K562 (cell line): ENCODE data around the gene FARP1. TPM values are rescaled to one million over a fixed set of nuclear protein-coding genes. Genes with fewer than 3 reads are reported as not detected.

ENCODE experiments used
- ATAC-seq: fragments of 200-7000 bp; cut with Tn5 transposase; 3 replicates; pipeline ENCODE4 v1.9.1; 2020; ENCODE audit warnings: moderate library complexity
- BruUV-seq: library from RNA; stranded (reverse); fragments of 400-500 nt; replicated peaks from 2 replicates; lab custom pipeline; 2021; lab: Mats Ljungman, UMichigan
- CTCF ChIA-PET: fragments of 300-600 bp; formaldehyde crosslinking; extraction: SDS; loops from one replicate; lab custom pipeline; 2021; ENCODE audit warnings: low intra/inter-chr PET ratio; lab: Yijun Ruan, JAX
- POLR2A ChIA-PET: fragments of 300-600, 350-650 bp; sonication (Branson Sonifier 250); formaldehyde crosslinking; extraction: SDS; loops from one replicate; lab custom pipeline; 2021; ENCODE audit warnings: antibody characterized with exemption, inconsistent platforms; lab: Yijun Ruan, JAX
- DNase-seq, 4 experiments: peaks; one replicate each; pipeline versions ENCODE4 v3.0.0 to v3.0.0-alpha.2; 2011 to 2018; ENCODE audit warnings: low spot score in 3 of 4, mixed read lengths in 3 of 4; ENCODE audit errors: extremely low read depth in 1 of 4
- FAIRE-seq: peaks from 2 replicates; lab custom pipeline; 2011; peaks lifted over from hg19 to GRCh38; lab: Jason Lieb, UNC
- H2AFZ ChIP-seq: 2 replicates; pipeline ENCODE4 v1.6.0; 2011; ENCODE audit warnings: low read depth, low read length, control low read depth, inconsistent platforms
- H3K27ac ChIP-seq: fragments of 200-600 bp; 3 replicates; pipeline ENCODE4 v1.8.0; 2011; ENCODE audit warnings: low read depth, mild to moderate bottlenecking, control low read depth, inconsistent platforms, low read length, moderate library complexity, mixed read lengths; ENCODE audit errors: extremely low read depth
- H3K27me3 ChIP-seq, 2 experiments: fragments of 300-600 bp in 1 of 2; 2 replicates in 1 of 2; 3 replicates in 1 of 2; pipeline versions ENCODE4 v1.6.0 to v1.8.0; 2011; ENCODE audit warnings: inconsistent platforms in 2 of 2, low read length in 2 of 2, mild to moderate bottlenecking in 1 of 2, mixed read lengths in 1 of 2, moderate library complexity in 1 of 2; ENCODE audit not compliant: control insufficient read depth in 2 of 2, insufficient read depth in 2 of 2
- H3K36me3 ChIP-seq: fragments of 300-600 bp; 3 replicates; pipeline ENCODE4 v1.8.0; 2011; ENCODE audit warnings: mild to moderate bottlenecking, low read length, inconsistent platforms; ENCODE audit not compliant: control insufficient read depth, insufficient read depth
- H3K4me1 ChIP-seq, 2 experiments: fragments of 200-600 bp in 1 of 2; replicated peaks in 1 of 2; 2 replicates in 1 of 2; 3 replicates in 1 of 2; pipeline versions ENCODE4 v1.5.1 to v1.8.0; 2011; ENCODE audit warnings: inconsistent platforms in 2 of 2, low read length in 2 of 2, mild to moderate bottlenecking in 1 of 2, mixed read lengths in 1 of 2, moderate library complexity in 1 of 2; ENCODE audit not compliant: control insufficient read depth in 2 of 2, insufficient read depth in 2 of 2
- H3K4me2 ChIP-seq: 2 replicates; pipeline ENCODE4 v1.6.1; 2011; ENCODE audit warnings: low read length, control low read depth, inconsistent platforms, mixed read lengths; ENCODE audit not compliant: insufficient read depth
- H3K4me3 ChIP-seq: fragments of 200-600 bp; sonication (generic), shearing (Covaris generic); 2 replicates; pipeline ENCODE4 v1.5.1; 2016; ENCODE audit warnings: control low read depth, inconsistent platforms
- H3K79me2 ChIP-seq: fragments of 200-600 bp; 3 replicates; pipeline ENCODE4 v1.8.0; 2011; ENCODE audit warnings: low read length, inconsistent platforms; ENCODE audit not compliant: control insufficient read depth, insufficient read depth
- H3K9ac ChIP-seq, 2 experiments: 2 replicates each; pipeline versions ENCODE4 v1.6.0 to v1.6.1; 2011; ENCODE audit warnings: low read depth in 2 of 2, low read length in 2 of 2, control low read depth in 1 of 2, inconsistent platforms in 1 of 2, mild to moderate bottlenecking in 1 of 2, mixed read lengths in 1 of 2; ENCODE audit not compliant: insufficient read depth in 1 of 2
- H3K9me1 ChIP-seq: one replicate; pipeline ENCODE4 v1.6.0; 2011; ENCODE audit warnings: inconsistent platforms, mild to moderate bottlenecking, low read length, moderate library complexity; ENCODE audit not compliant: control insufficient read depth, insufficient read depth
- H3K9me3 ChIP-seq: replicated peaks from 2 replicates; pipeline ENCODE4 v1.5.1; 2011; ENCODE audit warnings: low read depth, low read length, inconsistent platforms; ENCODE audit not compliant: control insufficient read depth, insufficient read depth
- H4K20me1 ChIP-seq: replicated peaks from 2 replicates; pipeline ENCODE4 v1.6.1; 2011; ENCODE audit warnings: low read length, inconsistent platforms, mixed read lengths; ENCODE audit not compliant: control insufficient read depth, insufficient read depth
- CBX8 ChIP-seq: fragments of 200-600 bp; sonication (generic); IDR thresholded peaks from 2 replicates; pipeline ENCODE4 v1.6.1; 2012; ENCODE audit warnings: borderline replicate concordance, mixed run types, low read depth, mild to moderate bottlenecking, moderate library complexity, mixed read lengths, low read length, control low read depth, inconsistent platforms; ENCODE audit not compliant: poor library complexity, severe bottlenecking; ENCODE audit errors: extremely low read depth
- ETV6 ChIP-seq, 3 experiments: fragments of 150-350 bp in 1 of 3; sonication (generic) in 1 of 3; formaldehyde crosslinking in 1 of 3; IDR thresholded peaks; 2 replicates each; pipeline versions ENCODE4 v1.6.1 to v1.8.0; 2014 to 2022; ENCODE audit warnings: borderline replicate concordance in 2 of 3, low read depth in 2 of 3, antibody characterized with exemption in 1 of 3, low read length in 1 of 3, mild to moderate bottlenecking in 1 of 3, missing genetic modification reagents in 1 of 3
- GABPB2 ChIP-seq: fragments of 250-450 bp; sonication (Bioruptor Pico); conservative IDR thresholded peaks from 2 replicates; pipeline ENCODE4 v1.5.1; 2021; ENCODE audit warnings: mild to moderate bottlenecking
- HOXB6 ChIP-seq: fragments of 250-450 bp; sonication (Bioruptor Pico); IDR thresholded peaks from 2 replicates; pipeline ENCODE4 v1.5.1; 2022; ENCODE audit warnings: mild to moderate bottlenecking, borderline replicate concordance
- KDM4B ChIP-seq, 2 experiments: fragments of 450-650 bp in 1 of 2; sonication (generic) in 1 of 2; IDR thresholded peaks; 2 replicates each; pipeline ENCODE4 v1.6.1; 2016 to 2017; ENCODE audit warnings: borderline replicate concordance in 2 of 2, antibody characterized with exemption in 1 of 2, low read depth in 1 of 2, mild to moderate bottlenecking in 1 of 2
- LCOR ChIP-seq: sonication (generic); formaldehyde crosslinking; IDR thresholded peaks from 2 replicates; pipeline ENCODE4 v1.8.0; 2022; ENCODE audit warnings: mild to moderate bottlenecking, missing genetic modification reagents
- SMAD3 ChIP-seq: fragments of 450-650 bp; formaldehyde crosslinking; conservative IDR thresholded peaks from 2 replicates; pipeline ENCODE4 v1.4.0; 2020; ENCODE audit warnings: mild to moderate bottlenecking
- STAT5A ChIP-seq: IDR thresholded peaks from 2 replicates; pipeline ENCODE4 v1.6.1; 2012; ENCODE audit warnings: low read length, inconsistent platforms, borderline replicate concordance
- TEAD2 ChIP-seq: fragments of 450-650 bp; IDR thresholded peaks from 2 replicates; pipeline ENCODE4 v1.6.1; 2016; ENCODE audit warnings: missing genetic modification characterization, control low read depth, missing compliant biosample characterization
- ZNF311 ChIP-seq: fragments of 250-450 bp; sonication (Bioruptor Pico); IDR thresholded peaks from 2 replicates; pipeline ENCODE4 v1.4.0; 2020; ENCODE audit warnings: mild to moderate bottlenecking, moderate library complexity
- WGBS: fragments of 100-300 bp; shearing (Covaris generic); methylation state at CpG from one replicate; pipeline ENCODE4 v1.1.6; 2016; ENCODE audit warnings: low coverage, mixed read lengths; ENCODE audit not compliant: insufficient coverage; ENCODE audit errors: missing lambda C conversion rate; 5-methylcytosine and 5-hydroxymethylcytosine counted together
- in situ Hi-C: fragments of 300-500 bp; cut with MboI; formaldehyde crosslinking; loops from 4 replicates; pipeline ENCODE4 v1.15.0; 2018; ENCODE audit warnings: inconsistent platforms, mixed read lengths
- intact Hi-C: fragments of 100-400 bp; cut with micrococcal nuclease; formaldehyde crosslinking; loops from 2 replicates; pipeline ENCODE4 v1.14.2; 2022
- polyA plus RNA-seq, 8 experiments: library from polyadenylated mRNA; depleted of rRNA in 4 of 8; stranded (reverse) in 5 of 8; unstranded in 3 of 8; fragments of >200 nt; fragmentation: Nextera tagmentation in 2 of 8; fragmentation: Illumina TruSeq in 1 of 8; extraction: Ambion mirVana in 2 of 8; extraction: Trizol in 1 of 8; gene quantifications; 2 replicates each; pipeline versions ENCODE4 v1.2.1 to v1.2.3, GENCODE V29; 2011 to 2014; ENCODE audit warnings: inconsistent platforms in 1 of 8, missing spikeins in 1 of 8
- total RNA-seq, 7 experiments: library from RNA; depleted of rRNA in 6 of 7; stranded (reverse); fragments of >200 nt in 6 of 7; fragmentation: Illumina TruSeq in 2 of 7; extraction: Trizol in 2 of 7; gene quantifications; 2 replicates each; pipeline versions ENCODE4 v1.2.1 to v1.2.3, GENCODE V29; 2011 to 2021; ENCODE audit warnings: low replicate concordance in 1 of 7
- TF ChIP-seq, protein P1 (sequence below): fragments of 450-650 bp; formaldehyde crosslinking; IDR thresholded peaks from 2 replicates; pipeline ENCODE4 v1.4.0; 2020; ENCODE audit warnings: mild to moderate bottlenecking, mixed read lengths

FARP1 gene
- total and polyA plus RNA-seq, 9 of the 15 experiments (the other 6 are each of a cell fraction or from before 2014, with no cell fraction given): 0.03 to 0.29 (median 0.05) TPM; not detected in 3

DNA sequence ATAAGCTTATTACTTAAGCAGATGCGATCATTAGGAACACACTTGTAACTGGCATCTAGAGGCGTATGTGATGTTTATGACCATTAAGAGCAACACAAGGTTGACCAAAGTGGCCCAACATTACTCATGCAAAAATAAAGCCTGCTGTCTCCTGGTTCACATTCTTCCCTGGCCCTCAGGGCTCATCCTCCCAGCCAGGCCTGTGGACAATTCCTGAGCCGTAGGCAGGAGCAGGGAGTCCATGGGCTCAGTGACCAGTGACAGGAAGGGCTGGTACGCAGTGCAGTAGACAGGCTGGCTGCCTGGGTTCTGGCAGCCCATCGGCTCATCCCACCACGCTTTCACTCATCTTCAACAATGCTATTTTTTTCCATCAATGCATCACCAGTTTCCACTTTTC is 328.0 kb downstream of the FARP1 start:
- POLR2A ChIA-PET: interaction anchor here (0.6 kb wide), 1 partner anchor 640 kb away, joined by 3 read pairs; no protein-coding TSS in a partner anchor
- Histone ChIP-seq H3K27me3 (no peaks in the 10 kb centered on the region), H3K79me2 (peaks cover 5% of the 10 kb centered on the region; the same call in 2 of the 3 replicates), H3K9ac (no peak overlapping the region), H2AFZ (no peak overlapping the region), H4K20me1 (no peaks in the 10 kb centered on the region), H3K36me3 (peaks cover 65% of the 10 kb centered on the region), H3K9me3 (no peaks in the 10 kb centered on the region), H3K4me1 (peaks cover 0 to 15% of the 10 kb centered on the region in 2 experiments; a peak in 2 of 5 replicates), H3K4me3 (no peak overlapping the region), H3K9me1 (no peaks in the 10 kb centered on the region), H3K27ac (no peak overlapping the region), H3K4me2 (no peak overlapping the region)
- BruUV-seq: no TSS peak
- intact Hi-C loops: no loop called here
- in situ Hi-C loops: no loop called here
- DNase-seq (no peak), ATAC-seq (no peak), FAIRE-seq (no peak)
- 94% methylated on average over 5 of the region's 6 CpGs for WGBS
- TF ChIP-seq ZNF311 (CRISPR knock-in tag) (no peak), GABPB2 (CRISPR knock-in tag) (no peak), CBX8 (no peak), HOXB6 (CRISPR knock-in tag) (no peak), LCOR (CRISPR knock-in tag) (no peak), STAT5A (no peak), KDM4B (IDR thresholded peaks at IDR 0.05; ENCODE audit: borderline replicate concordance in 2 of 2, low read depth in 1 of 2) (no peak), ETV6 (IDR thresholded peaks at IDR 0.05; ENCODE audit: borderline replicate concordance in 1 of 2, low read depth in 2 of 2, low read length in 1 of 2) (no peak), ETV6 (CRISPR knock-in tag; IDR thresholded peaks at IDR 0.05; ENCODE audit: borderline replicate concordance) (no peak), SMAD3 (CRISPR knock-in tag) (no peak), TEAD2 (tag) (no peak)
- TF ChIP-seq, protein P1, sequence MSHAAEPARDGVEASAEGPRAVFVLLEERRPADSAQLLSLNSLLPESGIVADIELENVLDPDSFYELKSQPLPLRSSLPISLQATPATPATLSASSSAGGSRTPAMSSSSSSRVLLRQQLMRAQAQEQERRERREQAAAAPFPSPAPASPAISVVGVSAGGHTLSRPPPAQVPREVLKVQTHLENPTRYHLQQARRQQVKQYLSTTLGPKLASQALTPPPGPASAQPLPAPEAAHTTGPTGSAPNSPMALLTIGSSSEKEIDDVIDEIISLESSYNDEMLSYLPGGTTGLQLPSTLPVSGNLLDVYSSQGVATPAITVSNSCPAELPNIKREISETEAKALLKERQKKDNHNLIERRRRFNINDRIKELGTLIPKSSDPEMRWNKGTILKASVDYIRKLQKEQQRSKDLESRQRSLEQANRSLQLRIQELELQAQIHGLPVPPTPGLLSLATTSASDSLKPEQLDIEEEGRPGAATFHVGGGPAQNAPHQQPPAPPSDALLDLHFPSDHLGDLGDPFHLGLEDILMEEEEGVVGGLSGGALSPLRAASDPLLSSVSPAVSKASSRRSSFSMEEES (CRISPR knock-in tag): no peak
- CTCF ChIA-PET: no interaction called here
